ENCODE measurements around the gene C11orf21.

DNA sequence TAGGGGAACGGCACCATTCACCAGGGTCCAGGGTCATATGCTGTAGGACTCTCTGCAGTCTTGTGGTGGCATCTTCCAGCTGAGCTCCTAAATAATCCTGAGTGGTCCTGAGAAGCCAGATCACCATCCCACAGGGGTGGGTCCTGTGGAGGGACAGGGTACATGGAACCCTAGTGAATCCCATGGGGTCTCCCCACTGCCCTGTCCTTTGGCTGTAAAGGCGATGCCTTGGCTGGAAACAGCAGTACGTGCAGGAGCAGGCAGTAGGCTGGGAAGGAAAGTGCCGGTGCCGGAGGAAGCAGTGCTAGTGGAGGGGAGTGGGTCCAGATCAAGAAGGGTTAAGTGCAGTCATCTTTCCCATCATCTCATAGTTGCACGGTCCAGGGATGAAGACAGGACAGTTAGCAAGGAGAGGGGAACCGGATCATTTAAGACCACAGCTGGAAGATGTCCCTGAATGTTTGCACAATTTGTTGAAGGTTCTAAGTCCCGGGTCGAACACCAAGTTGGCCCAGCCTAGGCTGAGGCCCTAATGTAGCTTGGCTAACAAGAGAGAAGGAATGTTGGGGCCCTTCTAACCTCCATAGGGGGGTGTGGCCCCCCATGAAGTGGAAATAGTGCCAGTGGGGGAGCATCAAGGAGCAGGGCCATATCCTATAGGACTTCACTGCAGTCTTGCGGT is 18.2 kb upstream of the C11orf21 start:
- TF ChIP-seq, protein P1, sequence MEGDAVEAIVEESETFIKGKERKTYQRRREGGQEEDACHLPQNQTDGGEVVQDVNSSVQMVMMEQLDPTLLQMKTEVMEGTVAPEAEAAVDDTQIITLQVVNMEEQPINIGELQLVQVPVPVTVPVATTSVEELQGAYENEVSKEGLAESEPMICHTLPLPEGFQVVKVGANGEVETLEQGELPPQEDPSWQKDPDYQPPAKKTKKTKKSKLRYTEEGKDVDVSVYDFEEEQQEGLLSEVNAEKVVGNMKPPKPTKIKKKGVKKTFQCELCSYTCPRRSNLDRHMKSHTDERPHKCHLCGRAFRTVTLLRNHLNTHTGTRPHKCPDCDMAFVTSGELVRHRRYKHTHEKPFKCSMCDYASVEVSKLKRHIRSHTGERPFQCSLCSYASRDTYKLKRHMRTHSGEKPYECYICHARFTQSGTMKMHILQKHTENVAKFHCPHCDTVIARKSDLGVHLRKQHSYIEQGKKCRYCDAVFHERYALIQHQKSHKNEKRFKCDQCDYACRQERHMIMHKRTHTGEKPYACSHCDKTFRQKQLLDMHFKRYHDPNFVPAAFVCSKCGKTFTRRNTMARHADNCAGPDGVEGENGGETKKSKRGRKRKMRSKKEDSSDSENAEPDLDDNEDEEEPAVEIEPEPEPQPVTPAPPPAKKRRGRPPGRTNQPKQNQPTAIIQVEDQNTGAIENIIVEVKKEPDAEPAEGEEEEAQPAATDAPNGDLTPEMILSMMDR (IDR thresholded peaks at IDR 0.05), result no peak
- TF ChIP-seq POLR2A (IDR thresholded peaks at IDR 0.05), result no peak

Data from vagina (tissue), 2 donors.